ENCODE results near the gene LPP. TPM values are rescaled to one million over a fixed set of nuclear protein-coding genes. Genes with fewer than 3 reads are reported as not detected.

The LPP gene
- total RNA-seq, 3 donors from 2014 or later (not counting 1 experiment from before 2014, with no cell fraction given), result 137 to 163 (median 149) TPM

DNA sequence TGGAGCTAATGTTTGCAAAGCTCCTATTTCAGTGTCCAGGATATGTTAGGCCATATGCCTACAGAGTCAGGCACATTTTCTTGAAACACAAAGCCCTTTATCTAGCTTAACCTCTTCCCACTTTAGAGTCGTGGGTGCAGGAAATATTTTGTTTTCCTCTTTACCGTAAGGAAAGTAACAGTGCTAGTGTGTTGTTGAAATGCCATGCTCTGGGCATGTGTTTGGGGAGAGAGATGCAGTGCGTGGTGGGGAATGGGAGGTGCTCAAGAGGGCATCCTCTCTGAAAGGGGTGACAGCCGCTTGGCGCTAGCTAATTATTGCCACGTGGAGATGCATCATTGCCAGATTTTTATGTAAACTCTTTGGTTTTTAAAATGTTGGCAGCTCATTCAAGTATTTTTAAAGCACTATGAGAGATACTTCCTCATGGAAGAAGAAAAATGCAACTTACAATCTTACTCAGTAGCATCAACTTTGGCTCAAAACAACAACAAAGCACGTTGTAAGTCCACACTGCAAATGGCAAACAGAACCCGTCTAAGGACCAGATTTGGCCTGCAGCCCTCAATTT, 152.6 kb downstream of the LPP start:
- intact Hi-C loops (cut with micrococcal nuclease), result no loop called here
- WGBS (ENCODE audit: insufficient coverage), result 82% methylated on average over 7 of the region's 8 CpGs
- no peaks in the 10 kb centered on the region for H3K9me3 ChIP-seq (ENCODE audit: control insufficient read depth, insufficient read depth, low read length)
- Mint-ChIP-seq H3K36me3 (no peaks in the 10 kb centered on the region), H3K27me3 (ENCODE audit: low read depth in 2 of 2) (no peaks in the 10 kb centered on the region), H3K27ac (no peak overlapping the region), H3K4me3 (no peak overlapping the region), H3K9me3 (no peaks in the 10 kb centered on the region), H3K4me1 (peaks cover 22 to 30% of the 10 kb centered on the region in 2 donors)
- no peak overlapping the region for H3K27ac ChIP-seq (ENCODE audit: low read length)
- no peaks in the 10 kb centered on the region for H3K36me3 ChIP-seq (ENCODE audit: control insufficient read depth, insufficient read depth, low read length)
- no peak for DNase-seq
- H3K27me3 ChIP-seq (ENCODE audit: control insufficient read depth, insufficient read depth, low read length), result no peaks in the 10 kb centered on the region
- H3K4me1 ChIP-seq (ENCODE audit: control insufficient read depth, insufficient read depth, low read length), result peaks cover 6% of the 10 kb centered on the region
- ATAC-seq, result no peak
- no peak for TF ChIP-seq CTCF (IDR thresholded peaks at IDR 0.05)
- no peak overlapping the region for H3K4me3 ChIP-seq (ENCODE audit: low read length)

- Mint-ChIP-seq H3K4me1 (peaks cover 18 to 20% of the 10 kb centered on the region in 2 donors), H3K4me3 (peak overlapping the region; percentile 36), H3K27ac (peak overlapping the region; percentile 69 to 74), H3K36me3 (no peaks in the 10 kb centered on the region), H3K27me3 (ENCODE audit: low read depth in 2 of 2) (no peaks in the 10 kb centered on the region), H3K9me3 (no peaks in the 10 kb centered on the region)
- no peaks in the 10 kb centered on the region for H3K36me3 ChIP-seq (ENCODE audit: control insufficient read depth, insufficient read depth, low read length)
- DNase-seq, result no peak
- H3K27ac ChIP-seq (ENCODE audit: low read length), result no peak overlapping the region
- H3K27me3 ChIP-seq (ENCODE audit: control insufficient read depth, insufficient read depth, low read length), result no peaks in the 10 kb centered on the region
- WGBS (ENCODE audit: insufficient coverage), result 67% methylated on average over 5 of the region's 6 CpGs
- TF ChIP-seq CTCF (IDR thresholded peaks at IDR 0.05), result no peak
- ATAC-seq, result peak in 2 of 3 donors; percentile 41 to 63
- peaks cover 6% of the 10 kb centered on the region for H3K4me1 ChIP-seq (ENCODE audit: control insufficient read depth, insufficient read depth, low read length)
- H3K9me3 ChIP-seq (ENCODE audit: control insufficient read depth, insufficient read depth, low read length), result no peaks in the 10 kb centered on the region
- intact Hi-C loops (cut with micrococcal nuclease), result no loop called here
- H3K4me3 ChIP-seq (ENCODE audit: low read length), result no peak overlapping the region
Observed at GRCh38 chr3:188309437-188310269, 155.7 kb downstream of the LPP start.

- Histone ChIP-seq H3K4me3 (ENCODE audit: low read length) (no peak overlapping the region), H3K4me1 (ENCODE audit: control insufficient read depth, insufficient read depth, low read length) (peaks cover 6% of the 10 kb centered on the region), H3K9me3 (ENCODE audit: control insufficient read depth, insufficient read depth, low read length) (no peaks in the 10 kb centered on the region), H3K36me3 (ENCODE audit: control insufficient read depth, insufficient read depth, low read length) (no peaks in the 10 kb centered on the region), H3K27me3 (ENCODE audit: control insufficient read depth, insufficient read depth, low read length) (no peaks in the 10 kb centered on the region), H3K27ac (ENCODE audit: low read length) (no peak overlapping the region)
- no peaks in the 10 kb centered on the region for H3K36me3 Mint-ChIP-seq
- no peak for TF ChIP-seq CTCF (IDR thresholded peaks at IDR 0.05)
- peak overlapping the region in 1 of 2 donors; percentile 74 for H3K27ac Mint-ChIP-seq
- ATAC-seq (peak in 1 of 3 donors; percentile 21), DNase-seq (no peak)
- peaks cover 18 to 20% of the 10 kb centered on the region in 2 donors for H3K4me1 Mint-ChIP-seq
- no peaks in the 10 kb centered on the region for H3K27me3 Mint-ChIP-seq (ENCODE audit: low read depth in 2 of 2)
- intact Hi-C loops (cut with micrococcal nuclease), result no loop called here
- no peaks in the 10 kb centered on the region for H3K9me3 Mint-ChIP-seq
- no peak overlapping the region for H3K4me3 Mint-ChIP-seq
- 98% methylated on average over 2 of the region's 2 CpGs for WGBS (ENCODE audit: insufficient coverage)
Observed at GRCh38 chr3:188310270-188310710, 156.3 kb downstream of the LPP start.
